Activated T-cell treated with anti-CD3 and anti-CD28 coated beads for 4 hours (primary cell): ENCODE measurements around the gene LDHD.
"Not testable (repeated sequence)": the region's sequence is repeated elsewhere in the genome, so short reads cannot be mapped to it uniquely, and the experiment has no call there.

ENCODE experiments used
- DNase-seq: peaks from one replicate; pipeline ENCODE4 v3.0.0-alpha.2; 2020

LDHD gene

GRCh38 chr16:75116081-75116910, at the start of gene LDHD:
TSS of gene LDHD (minus strand) at chr16:75116780. CDS start at chr16:75116720, 60 bp downstream.
- DNase-seq = no peak

GRCh38 chr16:75160386-75160785, 43.8 kb upstream of the LDHD start:
- DNase-seq = no peak

- DNase-seq = no peak
Observed at GRCh38 chr16:75152635-75153034, 36.1 kb upstream of the LDHD start.

- DNase-seq = no peak
Observed at GRCh38 chr16:75151798-75152197, 35.2 kb upstream of the LDHD start.

GRCh38 chr16:75148311-75149195, 32.0 kb upstream of the LDHD start, which contains the start of gene ZFP1:
TSS of gene ZFP1 (plus strand) at chr16:75148524. CDS start at chr16:75152952, 4,428 bp downstream.
- peak; percentile 93 for DNase-seq

- no peak for DNase-seq
Observed at GRCh38 chr16:75147968-75148310, 31.4 kb upstream of the LDHD start.

- DNase-seq = no peak
Observed at GRCh38 chr16:75143941-75144340, 27.4 kb upstream of the LDHD start.

- no peak for DNase-seq
Observed at GRCh38 chr16:75139498-75139897, 22.9 kb upstream of the LDHD start.

GRCh38 chr16:75138636-75139035, 22.1 kb upstream of the LDHD start:
- no peak for DNase-seq

GRCh38 chr16:75138233-75138632, 21.7 kb upstream of the LDHD start:
- DNase-seq = no peak

GRCh38 chr16:75131081-75131480, 14.5 kb upstream of the LDHD start:
- no peak for DNase-seq

GRCh38 chr16:75130150-75130771, 13.7 kb upstream of the LDHD start:
- DNase-seq = no peak

GRCh38 chr16:75129421-75130149, 13.0 kb upstream of the LDHD start:
- not testable (repeated sequence) for DNase-seq

GRCh38 chr16:75127713-75128415, 11.3 kb upstream of the LDHD start:
- DNase-seq = no peak

- no peak for DNase-seq
Observed at GRCh38 chr16:75122609-75123008, 6.0 kb upstream of the LDHD start.

GRCh38 chr16:75121949-75122568, 5.5 kb upstream of the LDHD start:
- no peak for DNase-seq

- no peak for DNase-seq
Observed at GRCh38 chr16:75120253-75120652, 3.7 kb upstream of the LDHD start.

- no peak for DNase-seq
Observed at GRCh38 chr16:75118943-75119539, 2.5 kb upstream of the LDHD start.

GRCh38 chr16:75116911-75117245, 298 bp upstream of the LDHD start:
- no peak for DNase-seq

GRCh38 chr16:75114946-75115825, 1.4 kb downstream of the LDHD start:
- DNase-seq = no peak
